PC-3 (cell line): ENCODE measurements around the gene WDR62. TPM values are rescaled to one million over a fixed set of nuclear protein-coding genes. Genes with fewer than 3 reads are reported as not detected.

ENCODE experiments used
- ATAC-seq: fragments of 200-7000 bp; cut with Tn5 transposase; 2 replicates; pipeline ENCODE4 v1.9.1; 2020; ENCODE audit warnings: mild to moderate bottlenecking, moderate library complexity
- BruUV-seq: library from RNA; stranded (reverse); fragments of 400-500 nt; replicated peaks from 2 replicates; lab custom pipeline; 2021; lab: Mats Ljungman, UMichigan
- CTCF ChIA-PET: fragments of 300-600 bp; sonication (Branson Sonifier 250); formaldehyde crosslinking; loops from one replicate; lab custom pipeline; 2022; ENCODE audit warnings: antibody characterized with exemption; lab: Charles Lee
- POLR2A ChIA-PET: fragments of 300-600 bp; sonication (Branson Sonifier 250); formaldehyde crosslinking; loops from one replicate; lab custom pipeline; 2022; ENCODE audit warnings: antibody characterized with exemption; ENCODE audit not compliant: unreplicated experiment; lab: Charles Lee
- DNase-seq: peaks from one replicate; pipeline ENCODE4 v3.0.0-alpha.2; 2015
- H2AFZ ChIP-seq: fragments of 300-600 bp; sonication (generic); 2 replicates; pipeline ENCODE4 v1.6.0; 2016; ENCODE audit warnings: antibody characterized with exemption, low read length
- H3F3A ChIP-seq: fragments of 300-600 bp; sonication (generic); one replicate; pipeline ENCODE4 v1.6.0; 2017; ENCODE audit warnings: antibody characterized with exemption, low read length, control low read depth, mild to moderate bottlenecking; ENCODE audit not compliant: unreplicated experiment
- H3K27ac ChIP-seq: fragments of 300-600 bp; sonication (generic); 2 replicates; pipeline ENCODE4 v1.5.1; 2016; ENCODE audit warnings: mild to moderate bottlenecking, low read length
- H3K27me3 ChIP-seq: fragments of 300-600 bp; sonication (generic); 2 replicates; pipeline ENCODE4 v1.6.1; 2016; ENCODE audit warnings: low read length, mixed read lengths
- H3K36me3 ChIP-seq: fragments of 300-600 bp; sonication (generic); 2 replicates; pipeline ENCODE4 v1.6.1; 2016; ENCODE audit warnings: low read depth, mixed run types, low read length, mixed read lengths
- H3K4me1 ChIP-seq: fragments of 300-600 bp; sonication (generic); 2 replicates; pipeline ENCODE4 v1.5.1; 2016; ENCODE audit warnings: low read length; ENCODE audit not compliant: insufficient read depth
- H3K4me2 ChIP-seq: fragments of 300-600 bp; sonication (generic); 2 replicates; pipeline ENCODE4 v1.6.0; 2016; ENCODE audit warnings: low read length
- H3K4me3 ChIP-seq: fragments of 300-600 bp; sonication (generic); 2 replicates; pipeline ENCODE4 v1.5.1; 2016; ENCODE audit warnings: mild to moderate bottlenecking, low read length, mixed read lengths
- H3K79me2 ChIP-seq: fragments of 300-600 bp; sonication (generic); 2 replicates; pipeline ENCODE4 v1.6.1; 2017; ENCODE audit warnings: low read length, mixed read lengths
- H3K9ac ChIP-seq: fragments of 300-600 bp; sonication (generic); 2 replicates; pipeline ENCODE4 v1.6.0; 2016; ENCODE audit warnings: mild to moderate bottlenecking, low read length
- H3K9me2 ChIP-seq: fragments of 300-600 bp; sonication (generic); replicated peaks from 2 replicates; pipeline ENCODE4 v1.6.1; 2016; ENCODE audit warnings: mixed run types, low read length, mixed read lengths
- H3K9me3 ChIP-seq: fragments of 300-600 bp; sonication (generic); 2 replicates; pipeline ENCODE4 v1.6.1; 2016; ENCODE audit warnings: low read length, mixed read lengths
- H4K20me1 ChIP-seq: fragments of 300-600 bp; sonication (generic); 2 replicates; pipeline ENCODE4 v1.6.1; 2016; ENCODE audit warnings: low read length, mixed read lengths
- CTCF ChIP-seq: fragments of 300-600 bp; sonication (generic); conservative IDR thresholded peaks from 2 replicates; pipeline ENCODE4 v1.5.1; 2017; ENCODE audit warnings: antibody characterized with exemption, low read depth, mild to moderate bottlenecking, low read length
- EZH2 ChIP-seq: fragments of 300-600 bp; sonication (generic); IDR thresholded peaks from one replicate; pipeline ENCODE4 v1.6.1; 2017; ENCODE audit warnings: antibody characterized with exemption, mild to moderate bottlenecking, low read length; ENCODE audit not compliant: unreplicated experiment
- EZH2phosphoT487 ChIP-seq: fragments of 300-600 bp; sonication (generic); IDR thresholded peaks from 2 replicates; pipeline ENCODE4 v1.6.1; 2018; ENCODE audit warnings: mild to moderate bottlenecking, antibody characterized with exemption, low read length, borderline replicate concordance
- intact Hi-C: fragments of 100-400 bp; cut with micrococcal nuclease; formaldehyde crosslinking; loops from 2 replicates; pipeline ENCODE4 v1.9.0; 2023
- total RNA-seq: library from RNA; depleted of rRNA; stranded (reverse); fragments of >200 nt; gene quantifications from 2 replicates; pipeline ENCODE4 v1.2.3, GENCODE V29; 2014

WDR62 gene
- total RNA-seq, 1 experiment from 2014 or later = 13.9 TPM

GRCh38 chr19:36047835-36048234, 6.9 kb upstream of the WDR62 start:
- Histone ChIP-seq H4K20me1 (no peaks in the 10 kb centered on the region), H3K4me2 (no peak overlapping the region), H3K9ac (no peak overlapping the region), H3K79me2 (no peaks in the 10 kb centered on the region), H3K27me3 (no peaks in the 10 kb centered on the region), H3F3A (no peaks in the 10 kb centered on the region), H3K9me2 (no peaks in the 10 kb centered on the region), H3K27ac (no peak overlapping the region), H3K4me1 (no peaks in the 10 kb centered on the region), H2AFZ (no peak overlapping the region), H3K4me3 (no peak overlapping the region), H3K36me3 (no peaks in the 10 kb centered on the region), H3K9me3 (no peaks in the 10 kb centered on the region)
- ChIA-PET POLR2A (no interaction called here), CTCF (no interaction called here)
- intact Hi-C loops = no loop called here
- BruUV-seq = no TSS peak
- no peak for TF ChIP-seq EZH2phosphoT487
- TF ChIP-seq CTCF = no peak
- no peak for TF ChIP-seq EZH2
- ATAC-seq (no peak), DNase-seq (no peak)

- BruUV-seq = no TSS peak
- no peaks in the 10 kb centered on the region for H3F3A ChIP-seq
- ATAC-seq (no peak), DNase-seq (peak; percentile 1)
- no peaks in the 10 kb centered on the region for H3K79me2 ChIP-seq
- H4K20me1 ChIP-seq = no peaks in the 10 kb centered on the region
- ChIA-PET CTCF (no interaction called here), POLR2A (no interaction called here)
- H3K9ac ChIP-seq = no peak overlapping the region
- H3K4me2 ChIP-seq = no peak overlapping the region
- H3K9me3 ChIP-seq = no peaks in the 10 kb centered on the region
- no peak overlapping the region for H2AFZ ChIP-seq
- H3K4me1 ChIP-seq = peaks cover 3% of the 10 kb centered on the region; the same call in 1 of the 2 replicates
- intact Hi-C loops = no loop called here
- no peak overlapping the region for H3K27ac ChIP-seq
- no peak overlapping the region for H3K4me3 ChIP-seq
- H3K36me3 ChIP-seq = no peaks in the 10 kb centered on the region
- TF ChIP-seq EZH2 (no peak), EZH2phosphoT487 (no peak), CTCF (no peak)
- H3K27me3 ChIP-seq = no peaks in the 10 kb centered on the region
- H3K9me2 ChIP-seq = no peaks in the 10 kb centered on the region
Measured at GRCh38 chr19:36049080-36049698, 5.5 kb upstream of the WDR62 start.

GRCh38 chr19:36051236-36051635, 3.5 kb upstream of the WDR62 start:
- Histone ChIP-seq H3K9me3 (no peaks in the 10 kb centered on the region), H3K27me3 (no peaks in the 10 kb centered on the region), H3K4me3 (no peak overlapping the region), H3K4me1 (peaks cover 5% of the 10 kb centered on the region), H3K36me3 (no peaks in the 10 kb centered on the region), H4K20me1 (no peaks in the 10 kb centered on the region), H3K27ac (no peak overlapping the region), H2AFZ (no peak overlapping the region), H3K9me2 (no peaks in the 10 kb centered on the region), H3K4me2 (no peak overlapping the region), H3F3A (no peaks in the 10 kb centered on the region), H3K9ac (no peak overlapping the region), H3K79me2 (peaks cover 10% of the 10 kb centered on the region)
- no peak for DNase-seq
- ChIA-PET CTCF (no interaction called here), POLR2A (no interaction called here)
- TF ChIP-seq EZH2phosphoT487 (no peak), CTCF (peak; percentile 35)
- intact Hi-C loops = loop anchor here (5.0 to 10.0 kb wide), 2 partner anchors 39 to 116 kb away; partner anchors contain the start of genes ALKBH6 and LRFN3
- no peak for ATAC-seq
- no TSS peak for BruUV-seq
